Activated B cell treated with CpG ODN at 0.5 μM for 24 hours (primary cell): ENCODE data around the gene KLHL8. TPM values are rescaled to one million over a fixed set of nuclear protein-coding genes. Genes with fewer than 3 reads are reported as not detected.

Experiments used
- ATAC-seq: fragments of 200-7000 bp; cut with Tn5 transposase; one replicate; pipeline ENCODE4 v1.10.0; 2021; ENCODE audit warnings: low read depth, mild to moderate bottlenecking, moderate library complexity
- CTCF ChIA-PET: fragments of 350-600 bp; sonication (Branson Sonifier 250); formaldehyde crosslinking; loops from one replicate; lab custom pipeline; 2021; ENCODE audit warnings: antibody characterized with exemption; lab: Charles Lee
- POLR2A ChIA-PET: fragments of 350-600 bp; sonication (Branson Sonifier 250); formaldehyde crosslinking; loops from one replicate; lab custom pipeline; 2021; ENCODE audit warnings: antibody characterized with exemption; lab: Charles Lee
- DNase-seq: peaks from one replicate; pipeline ENCODE4 v3.0.0; 2022
- H3K27ac Mint-ChIP-seq: one replicate; pipeline ENCODE4 v1.8.0; 2020; ENCODE audit warnings: mixed read lengths
- H3K27me3 Mint-ChIP-seq: one replicate; pipeline ENCODE4 v1.8.0; 2021; ENCODE audit warnings: mixed read lengths
- H3K36me3 Mint-ChIP-seq: one replicate; pipeline ENCODE4 v1.8.0; 2021; ENCODE audit warnings: low read depth, mixed read lengths
- H3K4me1 Mint-ChIP-seq: one replicate; pipeline ENCODE4 v1.8.0; 2021; ENCODE audit warnings: mixed read lengths
- H3K4me3 Mint-ChIP-seq: one replicate; pipeline ENCODE4 v1.8.0; 2020; ENCODE audit warnings: mild to moderate bottlenecking, mixed read lengths
- H3K9me3 Mint-ChIP-seq: one replicate; pipeline ENCODE4 v1.8.0; 2020; ENCODE audit warnings: mixed read lengths
- CTCF ChIP-seq: fragments of 200-600 bp; IDR thresholded peaks from one replicate; pipeline ENCODE4 v1.8.0; 2022; ENCODE audit warnings: antibody characterized with exemption, mild to moderate bottlenecking
- intact Hi-C: fragments of 100-400 bp; cut with micrococcal nuclease; formaldehyde crosslinking; loops from one replicate; pipeline ENCODE4 v1.15.1; 2024
- total RNA-seq: library from RNA; stranded (reverse); gene quantifications from 2 replicates; pipeline ENCODE4 v1.2.3, GENCODE V29; 2022

Gene KLHL8
- total RNA-seq, 1 donor from 2014 or later = 12.6 TPM

- intact Hi-C loops = no loop called here
- ChIA-PET CTCF (no interaction called here), POLR2A (no interaction called here)
- Mint-ChIP-seq H3K9me3 (peaks cover 5% of the 10 kb centered on the region), H3K4me1 (no peaks in the 10 kb centered on the region), H3K27me3 (peaks cover 2% of the 10 kb centered on the region), H3K27ac (no peak overlapping the region), H3K4me3 (no peak overlapping the region), H3K36me3 (no peaks in the 10 kb centered on the region)
- no peak for TF ChIP-seq CTCF
- DNase-seq (no peak), ATAC-seq (no peak)
These were observed 29.9 kb upstream of the KLHL8 start for GRCh38 chr4:87250294-87250693.

DNA sequence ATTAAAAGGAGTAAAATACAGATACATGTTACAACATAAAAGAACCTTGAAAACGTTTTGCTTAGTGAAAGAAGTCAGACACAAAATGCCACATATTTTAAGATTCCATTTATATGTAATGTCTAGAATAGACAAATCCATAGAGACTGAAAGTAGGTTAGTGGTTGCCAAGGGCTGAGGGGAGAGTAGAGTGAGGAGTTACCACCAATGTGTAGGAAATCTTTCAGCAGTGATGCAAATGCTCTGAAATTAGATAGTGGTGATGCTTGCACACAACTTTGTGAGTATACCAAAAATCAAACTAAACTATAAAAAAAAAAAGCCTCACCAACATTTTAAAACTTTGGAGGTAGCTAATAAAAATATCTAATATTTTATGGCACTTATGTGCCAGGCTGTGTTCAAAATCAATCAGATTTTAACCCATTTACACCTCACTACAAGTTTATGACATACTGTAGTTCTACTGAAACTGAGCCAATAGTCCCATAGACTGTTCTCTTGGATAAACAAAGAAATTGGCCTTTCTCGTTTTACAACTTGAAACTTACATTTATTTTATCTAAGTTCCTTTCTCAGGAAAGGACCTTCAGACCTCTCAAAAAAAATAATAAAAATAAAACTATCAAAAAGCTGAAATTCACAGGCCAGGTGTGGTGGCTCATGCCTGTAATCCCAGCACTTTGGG is 29.1 kb upstream of the KLHL8 start:
- Mint-ChIP-seq H3K4me3 (no peak overlapping the region), H3K27me3 (peaks cover 6% of the 10 kb centered on the region), H3K4me1 (no peaks in the 10 kb centered on the region), H3K36me3 (no peaks in the 10 kb centered on the region), H3K27ac (no peak overlapping the region), H3K9me3 (peaks cover 9% of the 10 kb centered on the region)
- no peak for TF ChIP-seq CTCF
- CTCF ChIA-PET = no interaction called here
- ATAC-seq = no peak
- DNase-seq = no peak
- POLR2A ChIA-PET = no interaction called here
- intact Hi-C loops = no loop called here

DNA sequence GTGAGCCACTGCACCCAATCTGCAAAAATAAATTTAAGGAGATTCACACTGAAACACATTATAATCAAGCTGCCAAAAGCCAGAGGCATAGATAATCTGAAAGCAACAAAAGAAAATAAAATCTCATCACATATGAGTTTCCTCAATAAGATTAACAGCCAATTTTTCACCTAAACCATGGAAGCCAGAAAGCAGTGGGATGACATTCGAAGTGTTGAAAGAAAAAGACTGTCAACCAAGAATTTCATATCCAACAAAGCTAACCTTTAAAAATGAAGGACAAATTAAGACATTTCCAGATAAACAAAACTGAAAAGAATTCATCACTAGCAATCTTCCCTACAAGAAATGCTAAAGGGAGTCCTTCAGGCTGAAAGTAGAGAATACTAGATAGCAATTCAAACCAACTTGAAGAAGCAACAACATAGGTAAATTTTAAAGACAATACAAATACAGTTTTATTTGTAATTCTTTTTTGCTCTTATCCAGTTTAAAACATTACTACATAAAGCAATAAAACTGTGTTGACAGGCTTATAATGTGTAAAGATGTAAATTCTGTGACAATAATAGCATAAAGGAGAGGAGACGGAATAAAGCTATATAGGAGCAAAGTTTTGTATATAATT is 23.1 kb upstream of the KLHL8 start:
- no peak for DNase-seq
- peaks cover 8% of the 10 kb centered on the region for H3K27me3 Mint-ChIP-seq
- H3K4me3 Mint-ChIP-seq = no peak overlapping the region
- no peaks in the 10 kb centered on the region for H3K36me3 Mint-ChIP-seq
- no peak overlapping the region for H3K27ac Mint-ChIP-seq
- peaks cover 22% of the 10 kb centered on the region for H3K9me3 Mint-ChIP-seq
- intact Hi-C loops = no loop called here
- no peak for TF ChIP-seq CTCF
- ATAC-seq = no peak
- H3K4me1 Mint-ChIP-seq = no peaks in the 10 kb centered on the region
- CTCF ChIA-PET = no interaction called here
- POLR2A ChIA-PET = no interaction called here

GRCh38 chr4:87241336-87241735 is 20.9 kb upstream of the KLHL8 start:
- no peak for ATAC-seq
- CTCF ChIA-PET = no interaction called here
- no peak overlapping the region for H3K4me3 Mint-ChIP-seq
- no peaks in the 10 kb centered on the region for H3K36me3 Mint-ChIP-seq
- intact Hi-C loops = no loop called here
- H3K9me3 Mint-ChIP-seq = peaks cover 16% of the 10 kb centered on the region
- peaks cover 6% of the 10 kb centered on the region for H3K27me3 Mint-ChIP-seq
- no peak overlapping the region for H3K27ac Mint-ChIP-seq
- TF ChIP-seq CTCF = no peak
- no peaks in the 10 kb centered on the region for H3K4me1 Mint-ChIP-seq
- POLR2A ChIA-PET = no interaction called here
- DNase-seq = no peak

- no peak for ATAC-seq
- DNase-seq = no peak
- CTCF ChIA-PET = no interaction called here
- Mint-ChIP-seq H3K4me3 (no peak overlapping the region), H3K9me3 (peaks cover 16% of the 10 kb centered on the region), H3K27ac (no peak overlapping the region), H3K36me3 (no peaks in the 10 kb centered on the region), H3K4me1 (peaks cover 3% of the 10 kb centered on the region), H3K27me3 (peaks cover 6% of the 10 kb centered on the region)
- no peak for TF ChIP-seq CTCF
- POLR2A ChIA-PET = no interaction called here
- intact Hi-C loops = no loop called here
These were observed 19.9 kb upstream of the KLHL8 start for GRCh38 chr4:87240341-87240740.
